ENCODE results near the gene TMEM106C.

TMEM106C gene, protein sequence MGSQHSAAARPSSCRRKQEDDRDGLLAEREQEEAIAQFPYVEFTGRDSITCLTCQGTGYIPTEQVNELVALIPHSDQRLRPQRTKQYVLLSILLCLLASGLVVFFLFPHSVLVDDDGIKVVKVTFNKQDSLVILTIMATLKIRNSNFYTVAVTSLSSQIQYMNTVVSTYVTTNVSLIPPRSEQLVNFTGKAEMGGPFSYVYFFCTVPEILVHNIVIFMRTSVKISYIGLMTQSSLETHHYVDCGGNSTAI

DNA sequence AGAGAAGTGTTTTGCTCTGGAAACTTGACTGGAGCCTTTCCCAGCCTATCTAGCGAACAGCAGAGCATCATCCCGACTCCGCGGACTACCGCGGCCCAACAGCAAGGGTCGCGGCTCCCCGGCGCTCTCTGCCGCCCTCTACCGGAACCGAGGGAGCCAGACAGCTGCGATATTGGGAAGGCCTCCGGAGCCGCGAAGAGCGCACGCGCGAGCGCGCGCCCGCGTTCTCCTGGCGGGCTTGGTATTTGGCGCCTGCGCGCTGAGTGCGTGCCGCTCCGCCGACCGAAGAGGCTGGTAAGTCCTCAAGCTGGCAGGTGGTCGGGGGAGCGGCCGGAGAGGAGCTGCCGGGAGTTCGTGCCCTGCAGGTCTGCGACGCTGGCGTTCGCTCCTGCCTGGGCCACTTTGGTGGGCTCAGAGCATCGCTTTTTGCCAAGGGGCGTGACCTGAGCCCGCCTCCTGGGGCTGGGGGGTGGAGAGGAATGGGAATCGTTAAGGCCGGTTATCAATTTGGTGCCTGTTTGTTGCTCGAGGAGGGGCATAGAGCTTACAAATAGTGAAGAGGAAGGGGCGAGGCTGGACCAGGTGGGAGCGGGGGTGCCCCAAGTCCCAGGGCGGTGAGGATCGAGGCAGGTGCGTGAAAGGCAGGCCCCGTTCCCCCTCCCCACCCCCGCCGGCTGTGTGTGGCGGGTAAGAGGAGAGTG is at the start of gene TMEM106C:
TMEM106C (plus strand) TSS at position 257 of the 701 bp plus-strand sequence. CDS start 641 bp downstream, outside the sequence.
- peak; percentile 91 for DNase-seq

DNA sequence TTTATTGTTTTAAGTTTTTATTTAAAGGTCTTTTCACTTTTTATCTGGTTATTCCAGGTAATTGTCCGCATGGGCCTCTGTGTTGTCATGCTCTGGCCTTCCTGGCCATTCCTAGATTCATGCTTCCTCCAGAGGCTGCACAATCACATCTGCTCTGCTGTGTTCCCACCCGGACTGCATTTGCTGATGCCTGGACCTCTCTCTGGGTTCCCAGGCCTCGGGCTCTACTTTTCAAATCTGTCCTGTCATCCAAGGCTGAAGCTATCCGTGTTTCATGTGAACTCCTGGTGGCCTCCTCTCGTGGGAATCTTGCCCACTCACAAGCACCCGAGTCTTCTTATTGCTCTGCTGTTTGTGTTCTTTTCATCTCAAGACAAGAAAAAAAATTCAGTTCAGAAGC is 42.5 kb upstream of the TMEM106C start:
- DNase-seq: no peak

DNA sequence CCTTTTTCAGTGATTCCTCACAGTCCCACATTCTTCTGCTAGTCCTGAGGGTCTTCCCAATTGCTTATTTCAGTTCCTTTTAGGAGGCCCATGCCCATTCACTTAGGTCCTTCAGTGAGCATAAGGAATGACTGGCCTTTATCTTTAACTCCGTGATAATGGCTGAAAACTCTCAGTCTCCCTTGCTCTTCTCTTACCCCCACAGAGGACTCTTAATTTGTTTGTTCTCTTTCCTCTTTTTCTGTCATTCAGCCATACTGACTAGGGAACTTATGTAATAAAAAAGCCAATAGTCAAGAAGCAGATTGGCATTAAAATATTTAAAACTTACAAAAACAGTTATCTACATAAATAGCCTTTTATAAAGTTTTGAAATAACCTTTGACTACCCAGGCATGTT is 41.5 kb upstream of the TMEM106C start:
- no peak for DNase-seq

DNA sequence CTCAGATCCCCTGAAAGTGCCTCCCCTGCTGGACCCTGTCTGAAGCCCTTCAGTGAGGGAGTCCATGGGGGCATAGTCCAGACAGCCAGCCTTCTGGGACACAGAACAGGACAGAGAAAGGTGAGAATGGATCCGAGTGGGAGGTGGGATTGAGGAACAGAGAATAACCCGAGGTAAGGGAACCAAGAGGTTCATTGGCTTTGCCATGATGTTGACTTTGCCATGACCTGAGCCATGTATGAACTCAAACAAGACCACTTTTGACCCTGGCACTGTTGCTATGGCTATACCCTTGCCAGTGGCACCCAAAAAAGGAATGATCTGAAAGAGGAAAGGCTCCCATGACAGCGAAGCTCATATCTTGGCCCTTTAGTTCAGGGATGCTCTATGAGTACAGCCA is 36.0 kb upstream of the TMEM106C start:
- no peak for DNase-seq

DNA sequence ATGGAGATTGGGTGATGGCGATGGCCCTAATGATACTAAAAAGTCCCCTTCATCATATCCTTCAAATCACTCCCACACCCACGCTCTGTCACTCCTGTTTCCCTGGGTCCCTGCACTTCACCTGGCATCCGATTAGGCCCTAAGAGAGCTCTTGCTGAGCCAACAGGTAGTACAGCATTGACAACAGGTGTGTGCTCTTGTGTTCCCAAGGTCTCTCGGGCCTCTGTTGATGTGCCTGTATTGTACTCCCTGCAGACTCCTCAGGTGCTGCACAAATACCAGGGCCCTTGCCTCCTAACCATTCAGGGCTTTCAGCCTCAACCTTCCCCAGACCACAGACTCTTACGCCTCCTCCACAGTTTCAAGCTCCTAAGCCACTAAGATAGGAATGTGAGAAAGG is 32.8 kb upstream of the TMEM106C start:
- DNase-seq: no peak

DNA sequence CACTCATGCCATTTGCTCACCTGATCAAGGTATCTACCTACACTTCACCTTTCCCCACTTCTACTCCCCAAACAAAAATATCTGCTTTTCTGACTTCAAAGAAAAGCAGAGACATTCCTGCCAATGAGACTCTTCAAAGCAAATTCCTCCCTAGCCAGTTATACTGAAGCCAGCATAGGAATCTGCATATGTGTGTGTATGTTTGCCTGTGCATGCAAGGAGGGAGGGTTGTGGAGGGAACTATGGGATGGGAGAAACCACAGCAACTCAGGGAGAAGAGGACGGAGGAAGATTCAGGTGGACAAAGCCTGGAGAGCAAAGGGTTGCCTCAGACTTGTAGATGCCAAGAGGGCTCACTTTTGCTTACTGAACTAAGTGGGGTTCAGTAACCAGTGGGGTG is 32.2 kb upstream of the TMEM106C start:
- no peak for DNase-seq

DNA sequence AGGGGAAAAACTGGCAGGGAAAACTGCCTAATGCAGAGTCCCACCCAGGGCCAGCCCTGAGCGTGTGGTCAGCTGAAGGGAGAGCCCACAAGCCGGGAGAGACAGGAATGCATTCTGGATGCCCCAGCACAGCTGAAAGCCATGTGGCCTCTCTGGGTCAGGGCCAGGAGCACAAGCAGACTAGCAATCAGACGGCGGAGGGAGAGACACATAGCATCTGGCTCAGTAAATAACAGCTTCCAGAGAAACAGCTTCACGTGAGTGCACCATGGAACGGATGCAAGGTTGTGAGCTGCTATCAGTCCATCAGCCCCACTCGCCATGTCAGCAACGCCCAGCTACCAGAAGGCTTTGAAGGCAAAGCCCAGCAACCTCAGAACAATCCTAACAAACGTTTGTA is 28.2 kb upstream of the TMEM106C start:
- no peak for DNase-seq

DNA sequence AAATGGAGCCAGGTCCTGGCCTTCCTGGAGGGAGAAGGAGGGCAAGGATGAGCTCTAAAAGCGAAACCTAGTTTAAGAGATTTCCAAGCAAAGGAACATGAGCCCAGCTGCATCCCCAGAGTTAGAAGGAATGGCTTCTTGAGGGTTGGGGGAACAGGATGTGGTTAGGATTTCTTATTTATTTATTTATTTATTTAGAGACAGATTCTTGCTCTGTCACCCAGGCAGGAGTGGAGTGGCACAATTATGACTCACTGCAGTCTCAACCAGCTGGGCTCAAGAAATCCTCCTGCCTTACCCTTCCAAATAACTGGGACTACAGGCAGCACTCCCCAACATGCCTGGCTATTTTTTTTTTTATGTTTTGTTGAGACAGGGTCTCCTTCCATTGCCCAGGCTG is 25.3 kb upstream of the TMEM106C start:
- DNase-seq: no peak

DNA sequence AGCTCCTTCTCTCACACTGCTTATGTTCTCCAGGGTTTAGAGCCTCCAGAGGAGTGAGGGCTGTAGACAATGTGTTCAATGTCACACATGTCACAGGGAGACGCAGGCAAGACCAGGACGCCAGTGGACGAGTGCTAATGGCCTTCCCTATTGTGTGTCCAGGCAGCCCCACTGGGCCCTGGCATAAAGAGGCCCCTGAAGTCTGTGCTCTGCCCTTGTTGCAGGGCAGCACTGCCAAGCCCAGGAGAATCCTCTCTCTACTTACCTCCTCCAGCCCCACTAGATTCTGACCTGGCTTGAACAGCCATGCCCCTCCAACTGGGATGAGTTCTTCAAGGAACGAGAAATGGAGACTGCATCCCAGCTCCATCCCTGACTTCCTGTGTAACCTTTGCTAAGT is 24.8 kb upstream of the TMEM106C start:
- DNase-seq: no peak

DNA sequence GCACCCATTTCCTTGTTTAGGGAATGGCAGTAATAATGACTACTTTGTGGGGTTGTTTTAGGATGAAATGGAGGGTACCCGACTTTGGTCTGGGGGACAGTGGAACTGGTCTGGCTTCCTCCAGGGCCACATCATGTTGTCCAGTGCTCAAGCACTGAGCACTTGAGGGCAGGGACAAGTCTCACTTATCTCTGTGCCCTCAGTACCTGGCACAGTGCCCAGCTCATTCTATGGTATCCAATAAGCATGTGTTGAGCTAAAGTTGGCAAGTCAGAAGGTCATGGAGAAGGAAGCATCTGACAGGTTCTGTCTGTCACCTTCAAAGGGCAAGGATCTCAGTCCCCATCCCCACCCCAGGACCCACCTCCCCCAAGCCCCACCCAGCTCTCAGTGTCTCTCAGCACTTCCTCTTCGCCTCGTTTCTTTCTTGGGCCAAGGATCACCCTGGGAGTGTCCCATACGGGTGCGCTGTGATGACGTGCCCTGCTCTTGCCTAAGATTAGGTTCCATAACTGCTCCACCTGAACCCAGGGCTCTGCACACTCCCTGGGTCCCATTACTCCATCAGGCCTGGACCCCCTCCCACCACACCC is 24.3 kb upstream of the TMEM106C start:
- no peak for DNase-seq

DNA sequence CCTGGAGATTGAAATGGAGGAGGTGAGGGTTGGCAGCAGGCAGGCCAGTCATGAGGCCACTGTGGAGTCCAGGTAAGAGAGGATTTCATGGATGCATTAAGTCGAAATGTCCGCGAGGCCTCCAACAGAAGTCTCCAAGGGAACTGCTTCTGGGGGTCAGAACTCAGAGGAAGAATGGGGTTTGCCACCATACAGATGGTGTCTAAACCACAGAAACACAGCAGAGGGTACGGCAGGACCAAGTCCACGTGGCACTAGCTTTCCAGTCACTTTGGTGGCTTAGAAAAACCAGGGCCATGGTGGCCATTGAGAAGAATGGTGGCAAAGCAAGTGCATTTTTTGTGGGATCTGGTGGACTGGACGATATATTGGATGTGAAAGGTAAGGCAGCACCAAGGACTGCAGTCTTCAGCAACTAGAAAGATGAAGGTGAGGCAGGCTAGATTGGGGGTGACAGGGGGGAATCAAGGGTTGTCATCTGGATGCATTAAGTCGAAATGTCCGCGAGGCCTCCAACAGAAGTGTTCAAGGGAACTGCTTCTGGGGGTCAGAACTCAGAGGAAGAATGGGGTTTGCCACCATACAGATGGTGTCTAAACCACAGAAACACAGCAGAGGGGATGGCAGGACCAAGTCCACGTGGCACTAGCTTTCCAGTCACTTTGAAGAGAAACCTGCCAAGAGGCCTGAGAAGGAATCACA is 22.5 kb upstream of the TMEM106C start:
- no peak for DNase-seq

DNA sequence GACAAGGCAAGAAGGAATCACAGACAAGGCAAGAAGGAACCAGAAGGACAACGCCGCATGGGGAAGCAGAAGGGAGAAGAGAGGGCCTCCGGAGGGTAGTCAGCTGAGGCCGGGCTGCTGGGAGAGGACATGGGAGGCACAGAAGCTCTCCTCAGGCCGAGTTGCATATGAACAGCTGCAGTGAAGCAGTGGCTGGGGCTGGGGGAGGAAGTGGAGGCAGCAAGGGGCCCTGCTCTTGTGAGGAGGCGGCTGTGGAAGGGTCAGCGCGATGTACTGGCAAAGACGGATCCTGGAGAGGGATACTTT is 22.0 kb upstream of the TMEM106C start:
- no peak for DNase-seq

DNA sequence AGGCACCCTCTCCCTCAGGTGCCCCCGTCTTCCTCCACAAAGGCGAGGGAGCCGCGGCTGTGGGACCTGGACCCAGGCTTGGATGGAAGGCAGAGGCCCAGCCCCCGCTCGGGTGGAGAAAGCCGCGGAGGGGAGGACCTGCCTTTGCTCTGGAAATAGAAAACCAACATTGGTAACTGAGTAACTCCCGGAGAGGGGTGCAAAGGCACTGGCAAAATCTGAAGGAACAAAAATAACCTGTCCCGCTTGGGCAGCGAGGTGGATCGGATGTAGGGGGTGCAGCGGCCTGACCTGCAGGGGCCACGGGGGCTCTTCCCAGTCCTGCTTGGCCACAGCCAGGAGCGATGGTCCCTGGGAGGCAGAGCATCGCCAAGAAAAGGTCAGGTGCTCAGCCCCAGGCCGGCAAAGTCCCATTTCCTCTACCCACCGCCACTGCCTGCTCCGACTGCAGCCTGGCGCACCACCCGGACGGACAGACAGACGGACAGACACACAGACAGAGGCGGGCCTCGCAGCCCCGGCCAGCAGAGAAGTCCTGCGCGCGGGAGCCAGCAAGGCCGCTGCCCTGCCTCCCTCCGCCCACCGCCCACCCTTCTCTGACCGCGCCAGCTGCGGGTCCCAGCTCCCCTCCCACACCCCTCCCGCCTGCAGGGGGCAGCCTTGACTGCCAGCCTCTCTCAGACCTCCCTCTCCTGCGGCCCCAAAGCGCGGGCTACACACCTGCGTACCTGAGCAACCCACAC is 21.4 kb upstream of the TMEM106C start:
- no peak for DNase-seq

DNA sequence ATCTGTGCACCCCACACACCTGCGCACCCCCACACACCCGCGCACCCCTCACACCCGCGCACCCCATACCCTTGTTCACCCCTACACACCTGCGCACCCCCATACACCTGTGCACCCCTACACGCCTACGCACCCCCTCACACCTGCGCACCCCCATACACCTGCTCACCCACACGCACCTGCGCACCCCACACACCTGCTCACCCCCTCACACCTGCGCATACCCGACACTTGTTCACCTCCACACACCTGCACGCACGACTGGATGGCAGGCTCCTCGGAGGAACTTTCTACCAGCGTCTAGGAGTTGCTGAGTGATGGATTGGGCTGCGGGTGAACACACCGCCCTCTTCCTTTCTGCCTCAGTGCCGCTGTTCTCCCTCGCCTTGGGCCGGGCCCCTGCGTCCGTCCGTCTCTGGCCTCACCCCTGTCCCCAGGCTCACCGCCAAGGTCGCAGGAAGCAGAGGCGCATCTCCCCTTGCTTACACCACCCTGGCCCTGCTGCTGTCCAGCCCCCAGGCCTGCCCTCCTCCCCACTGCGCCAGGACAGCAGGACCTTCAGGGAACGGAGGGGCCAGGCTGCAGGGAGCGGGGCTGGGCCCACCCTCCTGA is 20.7 kb upstream of the TMEM106C start:
- no peak for DNase-seq

DNA sequence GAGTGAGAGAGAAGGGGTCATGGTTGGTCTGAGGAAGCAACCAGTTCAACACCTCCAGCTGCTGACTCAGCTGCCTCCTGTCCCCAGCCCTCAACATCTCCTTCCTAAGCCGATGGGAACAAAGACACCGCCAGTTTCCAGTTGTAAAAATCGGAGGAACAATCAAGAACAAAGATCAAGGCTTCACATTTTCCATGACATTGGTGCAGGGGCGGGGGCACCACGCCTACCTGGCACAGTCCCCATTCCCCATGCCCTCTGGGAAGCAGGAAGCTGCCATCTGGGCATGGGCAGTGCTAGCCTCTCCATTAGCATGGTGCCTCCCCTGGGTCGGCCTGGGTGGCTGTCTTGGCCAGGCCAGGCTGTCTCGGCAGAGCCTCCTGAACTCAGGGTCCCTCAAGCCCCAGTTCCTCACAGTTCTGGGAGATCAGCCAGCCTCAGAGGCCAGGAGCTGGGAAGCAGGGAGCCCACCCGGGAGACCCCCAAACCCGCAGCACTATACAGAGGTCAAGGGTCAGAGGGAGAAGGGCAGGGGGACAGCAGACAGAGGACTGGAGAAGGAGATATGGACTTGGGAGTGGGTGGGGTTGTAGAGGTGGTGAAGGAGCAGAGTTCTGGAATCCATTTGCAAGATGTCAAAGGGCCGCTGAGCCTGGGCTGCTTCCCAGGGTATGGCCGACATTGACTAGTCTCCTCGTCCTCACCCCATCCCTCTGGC is 19.6 kb upstream of the TMEM106C start:
- DNase-seq: no peak

DNA sequence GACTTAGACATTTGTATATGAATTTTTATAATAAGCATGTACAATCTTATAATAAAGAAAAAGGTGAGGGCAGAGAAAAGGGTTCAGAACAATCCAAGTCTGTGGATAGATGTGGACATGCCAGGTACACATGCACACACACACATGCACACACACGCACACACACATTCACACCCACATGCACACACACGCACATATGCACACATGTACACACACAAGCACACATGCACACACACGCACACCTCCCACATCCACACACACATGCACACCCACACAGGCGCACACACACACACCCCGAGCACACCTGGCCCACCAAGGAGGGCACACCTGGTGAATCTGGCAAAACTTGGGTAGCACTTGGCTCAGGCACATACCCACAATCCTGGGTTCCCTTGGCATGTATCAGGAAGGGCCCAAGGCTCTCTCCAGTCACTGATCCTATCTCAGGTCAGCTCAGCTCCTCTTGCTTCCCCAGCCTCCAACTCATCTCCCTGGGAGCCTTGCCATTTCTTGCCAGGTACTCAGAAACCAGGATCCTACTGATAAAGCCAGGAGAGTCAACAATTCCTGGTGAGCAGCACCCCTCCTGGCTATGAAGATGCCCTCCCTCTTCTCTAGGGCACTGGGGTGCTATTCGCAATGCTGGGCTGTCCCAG is 18.6 kb upstream of the TMEM106C start:
- no peak for DNase-seq

DNA sequence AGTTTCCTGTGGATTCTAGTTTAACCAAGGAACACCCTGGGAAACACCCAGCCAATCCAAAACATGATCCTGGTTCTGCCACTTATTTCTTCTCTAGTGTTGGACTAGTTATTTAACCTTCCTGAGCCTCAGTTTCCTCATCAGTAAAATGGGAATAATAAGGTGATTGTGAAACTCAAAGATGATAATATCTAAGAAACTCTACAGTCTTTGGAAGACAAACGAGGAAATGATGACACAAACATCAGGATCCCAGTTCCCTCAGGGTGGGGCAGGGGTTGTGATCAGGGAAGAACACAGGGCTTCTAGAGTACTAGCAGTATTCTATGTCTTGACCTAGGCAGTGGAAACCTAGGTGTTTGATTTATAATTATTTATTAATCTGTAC is 18.1 kb upstream of the TMEM106C start:
- DNase-seq: no peak

DNA sequence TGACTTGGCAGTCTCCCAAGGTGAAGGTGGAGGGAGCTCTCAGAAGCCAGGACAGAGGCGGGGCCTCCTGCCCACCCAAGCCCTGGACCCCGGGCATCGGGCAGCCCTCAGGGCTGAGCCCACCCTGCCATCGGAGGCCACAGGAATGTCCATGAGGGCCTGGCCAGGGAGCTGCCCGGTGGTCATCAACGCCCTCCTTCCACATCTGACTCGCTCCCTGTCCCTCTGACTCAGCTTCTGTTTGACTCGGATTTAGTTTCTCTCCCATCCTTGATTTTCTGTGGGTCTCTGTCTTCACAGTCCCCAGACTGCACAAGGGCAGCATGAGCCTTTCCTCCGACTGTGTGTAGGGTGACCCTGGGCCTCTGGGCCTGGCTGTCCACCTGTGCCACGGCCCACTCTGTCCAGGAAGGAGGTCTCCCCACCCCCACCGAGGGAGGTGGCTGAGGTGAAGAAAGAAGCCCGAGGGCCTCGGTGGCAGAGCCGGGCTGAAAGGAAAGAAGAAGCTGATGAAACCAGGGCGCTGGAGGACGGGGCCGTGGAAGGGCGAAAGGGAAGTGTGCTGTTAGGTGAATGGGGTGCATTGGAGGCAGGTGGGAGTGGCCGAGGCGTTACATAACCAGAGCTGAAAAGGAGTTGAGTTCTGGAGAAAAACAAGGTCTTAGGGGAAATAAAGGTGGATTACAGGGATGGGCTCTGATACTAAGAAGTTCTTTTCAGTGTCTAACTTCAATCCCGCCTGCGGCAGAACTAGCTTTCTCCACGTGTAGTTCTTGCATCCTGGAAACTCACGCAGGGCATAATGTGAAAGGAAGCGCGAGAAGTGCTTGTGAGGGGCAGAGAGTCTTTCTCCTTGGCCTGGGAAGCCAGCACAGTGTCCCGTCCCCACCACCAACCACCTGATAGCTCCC is 16.7 kb upstream of the TMEM106C start:
- DNase-seq: no peak

DNA sequence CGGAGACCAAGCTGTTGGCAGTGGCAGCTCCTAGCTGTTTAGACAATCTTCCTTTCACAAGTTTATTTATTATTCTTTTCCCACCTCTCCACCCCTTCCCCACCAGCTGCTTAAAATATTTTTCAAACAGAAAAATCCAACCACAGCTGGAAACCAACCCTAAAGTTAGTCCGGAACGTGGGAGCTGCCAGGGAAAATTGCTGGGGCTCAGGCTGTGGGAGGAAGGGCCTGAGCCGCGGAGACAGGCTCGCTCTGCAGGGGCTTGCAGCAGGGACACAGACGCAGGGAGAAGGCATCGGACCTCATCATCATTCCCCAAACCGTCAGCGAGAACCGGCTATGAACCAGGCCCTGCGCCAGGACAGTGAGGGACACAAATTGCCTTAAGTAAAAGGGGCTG is 16.1 kb upstream of the TMEM106C start:
- no peak for DNase-seq
